K562 (cell line): ENCODE results near the gene AGO3. TPM values are rescaled to one million over a fixed set of nuclear protein-coding genes. Genes with fewer than 3 reads are reported as not detected.

Source experiments
- CBX3 ChIP-seq, 2 experiments: IDR thresholded peaks; 1 replicate in 1 of 2; 2 replicates in 1 of 2; pipeline ENCODE4 v1.6.1; 2012; ENCODE audit warnings: inconsistent platforms in 2 of 2, low read length in 2 of 2, borderline replicate concordance in 1 of 2, control low read depth in 1 of 2
- ETS2 ChIP-seq: IDR thresholded peaks from 2 replicates; pipeline ENCODE4 v1.6.1; 2016; ENCODE audit warnings: borderline replicate concordance, missing genetic modification characterization, mild to moderate bottlenecking, moderate library complexity, missing compliant biosample characterization; ENCODE audit not compliant: poor library complexity, severe bottlenecking
- GTF2A2 ChIP-seq: IDR thresholded peaks from 2 replicates; pipeline ENCODE4 v1.6.1; 2016; ENCODE audit warnings: mild to moderate bottlenecking, missing genetic modification characterization, missing compliant biosample characterization
- GTF2E2 ChIP-seq: fragments of 200-800 bp; sonication (Bioruptor generic); IDR thresholded peaks from 2 replicates; pipeline ENCODE4 v1.6.1; 2016; ENCODE audit warnings: missing genetic modification characterization, missing compliant biosample characterization
- HDAC1 ChIP-seq, 2 experiments: fragments of 450-650 bp; IDR thresholded peaks; 2 replicates each; pipeline ENCODE4 v1.6.1; 2016 to 2017; ENCODE audit warnings: inconsistent platforms in 1 of 2, mild to moderate bottlenecking in 1 of 2, moderate library complexity in 1 of 2
- JUND ChIP-seq, 2 experiments: IDR thresholded peaks; 2 replicates in 1 of 2; 3 replicates in 1 of 2; pipeline ENCODE4 v1.6.1; 2011; ENCODE audit warnings: borderline replicate concordance in 2 of 2, low read depth in 2 of 2, low read length in 2 of 2, improper control_type of control experiment in 1 of 2, missing biosample characterization in 1 of 2, missing genetic modification characterization in 1 of 2, missing genetic modification reagents in 1 of 2
- SIX5 ChIP-seq, 2 experiments: IDR thresholded peaks; 2 replicates each; pipeline ENCODE4 v1.6.1; 2011; ENCODE audit warnings: low read length in 2 of 2, borderline replicate concordance in 1 of 2, low read depth in 1 of 2, mild to moderate bottlenecking in 1 of 2, moderate library complexity in 1 of 2; ENCODE audit not compliant: insufficient read depth in 1 of 2
- TFAM ChIP-seq: fragments of 250-450 bp; sonication (Bioruptor Pico); conservative IDR thresholded peaks from 2 replicates; pipeline ENCODE4 v1.5.0; 2021; ENCODE audit warnings: mild to moderate bottlenecking, moderate library complexity
- ZFP1 ChIP-seq: fragments of 450-650 bp; formaldehyde crosslinking; IDR thresholded peaks from 2 replicates; pipeline ENCODE4 v1.4.0; 2020; ENCODE audit warnings: mild to moderate bottlenecking, mixed read lengths
- ZNF311 ChIP-seq: fragments of 250-450 bp; sonication (Bioruptor Pico); IDR thresholded peaks from 2 replicates; pipeline ENCODE4 v1.4.0; 2020; ENCODE audit warnings: mild to moderate bottlenecking, moderate library complexity
- ZNF347 ChIP-seq: fragments of 450-650 bp; formaldehyde crosslinking; IDR thresholded peaks from 2 replicates; pipeline ENCODE4 v1.4.0; 2020; ENCODE audit warnings: low read depth, mild to moderate bottlenecking, moderate library complexity
- polyA plus RNA-seq, 8 experiments: library from polyadenylated mRNA; depleted of rRNA in 4 of 8; stranded (reverse) in 5 of 8; unstranded in 3 of 8; fragments of >200 nt; fragmentation: Nextera tagmentation in 2 of 8; fragmentation: Illumina TruSeq in 1 of 8; extraction: Ambion mirVana in 2 of 8; extraction: Trizol in 1 of 8; gene quantifications; 2 replicates each; pipeline versions ENCODE4 v1.2.1 to v1.2.3, GENCODE V29; 2011 to 2014; ENCODE audit warnings: inconsistent platforms in 1 of 8, missing spikeins in 1 of 8
- total RNA-seq, 7 experiments: library from RNA; depleted of rRNA in 6 of 7; stranded (reverse); fragments of >200 nt in 6 of 7; fragmentation: Illumina TruSeq in 2 of 7; extraction: Trizol in 2 of 7; gene quantifications; 2 replicates each; pipeline versions ENCODE4 v1.2.1 to v1.2.3, GENCODE V29; 2011 to 2021; ENCODE audit warnings: low replicate concordance in 1 of 7
- TF ChIP-seq, protein P1 (sequence below), 2 experiments: fragments of 450-650 bp in 1 of 2; sonication (generic) in 1 of 2; formaldehyde crosslinking in 1 of 2; IDR thresholded peaks in 1 of 2; conservative IDR thresholded peaks in 1 of 2; 2 replicates each; pipeline versions ENCODE4 v1.6.1 to v1.8.1; 2016 to 2023; ENCODE audit warnings: mild to moderate bottlenecking in 2 of 2, moderate library complexity in 2 of 2, inconsistent platforms in 1 of 2, missing genetic modification reagents in 1 of 2
- TF ChIP-seq, protein P2 (sequence below): fragments of 250-450 bp; sonication (Bioruptor Pico); IDR thresholded peaks from 2 replicates; pipeline ENCODE4 v1.4.0; 2020; ENCODE audit warnings: mild to moderate bottlenecking, moderate library complexity
- TF ChIP-seq, protein P3 (sequence below): fragments of 250-450 bp; sonication (Bioruptor Pico); IDR thresholded peaks from 2 replicates; pipeline ENCODE4 v1.5.1; 2021; ENCODE audit warnings: mild to moderate bottlenecking
- TF ChIP-seq, protein P4 (sequence below), 3 experiments: fragments of 200-800 bp in 1 of 3; sonication (Bioruptor generic) in 1 of 3; sonication (generic) in 1 of 3; formaldehyde crosslinking in 1 of 3; IDR thresholded peaks; 2 replicates each; pipeline versions ENCODE4 v1.6.1 to v1.8.0; 2016 to 2022; ENCODE audit warnings: mild to moderate bottlenecking in 2 of 3, missing compliant biosample characterization in 2 of 3, missing genetic modification characterization in 2 of 3, missing genetic modification reagents in 1 of 3

The AGO3 gene
- total and polyA plus RNA-seq, 9 of the 15 experiments (the other 6 are each of a cell fraction or from before 2014, with no cell fraction given): 4.5 to 41.5 (median 22.7) TPM

DNA sequence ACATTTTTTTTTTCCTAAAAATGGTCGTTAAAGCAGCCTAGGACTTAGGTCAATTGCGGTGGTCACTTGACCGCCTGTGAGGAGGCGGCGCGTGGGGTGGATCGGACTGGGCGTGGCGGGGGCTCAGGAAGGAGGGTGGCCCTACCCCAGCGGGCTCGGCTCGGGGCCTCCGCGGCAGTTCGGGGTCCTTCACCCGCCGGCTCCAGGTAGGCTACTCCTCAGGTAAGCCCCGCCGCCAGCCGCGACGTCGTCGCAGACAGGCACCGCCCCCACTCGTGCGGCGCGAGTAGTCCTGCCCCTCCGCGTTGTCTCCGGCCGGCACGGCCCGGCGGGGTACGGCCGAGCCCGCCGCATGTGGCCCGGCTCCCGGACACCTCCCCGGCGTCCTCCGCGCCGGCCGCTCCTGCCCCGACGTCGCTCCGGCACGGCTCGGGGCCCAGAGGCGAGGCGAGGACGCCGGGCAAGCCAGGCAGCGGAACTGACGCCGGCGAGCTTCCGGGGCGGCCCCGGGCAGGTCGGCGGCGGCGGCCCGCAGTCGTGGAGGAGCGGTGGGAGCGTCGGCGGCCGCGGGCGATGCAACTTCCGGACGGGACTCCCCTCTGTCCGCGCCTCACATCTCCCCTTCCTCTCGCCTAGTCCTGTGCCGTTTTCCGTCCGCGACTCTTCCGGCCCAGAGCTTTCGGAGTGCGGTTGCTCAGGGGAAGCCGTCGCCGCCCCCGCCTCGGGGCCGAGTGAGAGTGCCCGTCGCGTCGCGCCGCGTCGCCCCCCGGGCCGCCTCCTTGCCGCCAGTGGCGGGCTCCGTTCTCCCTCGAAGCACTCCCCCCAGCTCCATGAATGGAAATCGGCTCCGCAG lies at the start of gene AGO3 (continued):
- TF ChIP-seq GTF2E2 (tag): peak; percentile 91
- TF ChIP-seq GTF2A2 (tag): no peak
- TF ChIP-seq TFAM (CRISPR knock-in tag): no peak
- no peak for TF ChIP-seq ETS2 (tag)
- TF ChIP-seq, protein P1, sequence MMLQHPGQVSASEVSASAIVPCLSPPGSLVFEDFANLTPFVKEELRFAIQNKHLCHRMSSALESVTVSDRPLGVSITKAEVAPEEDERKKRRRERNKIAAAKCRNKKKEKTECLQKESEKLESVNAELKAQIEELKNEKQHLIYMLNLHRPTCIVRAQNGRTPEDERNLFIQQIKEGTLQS (IDR thresholded peaks at IDR 0.05): no peak
- TF ChIP-seq, protein P1 (CRISPR knock-in tag; conservative IDR thresholded peaks at IDR 0.05): no peak; the same call in 1 of the 2 replicates
- no peak for TF ChIP-seq CBX3 (IDR thresholded peaks at IDR 0.05; ENCODE audit: borderline replicate concordance in 1 of 2, low read length in 2 of 2)
- TF ChIP-seq ZNF347: no peak
- TF ChIP-seq JUND (IDR thresholded peaks at IDR 0.05; ENCODE audit: borderline replicate concordance, low read depth, low read length): peak; percentile 57
- peak; percentile 32; the same call in 1 of the 3 replicates for TF ChIP-seq JUND (tag; IDR thresholded peaks at IDR 0.05; ENCODE audit: borderline replicate concordance, low read depth, low read length)
- TF ChIP-seq, protein P2, sequence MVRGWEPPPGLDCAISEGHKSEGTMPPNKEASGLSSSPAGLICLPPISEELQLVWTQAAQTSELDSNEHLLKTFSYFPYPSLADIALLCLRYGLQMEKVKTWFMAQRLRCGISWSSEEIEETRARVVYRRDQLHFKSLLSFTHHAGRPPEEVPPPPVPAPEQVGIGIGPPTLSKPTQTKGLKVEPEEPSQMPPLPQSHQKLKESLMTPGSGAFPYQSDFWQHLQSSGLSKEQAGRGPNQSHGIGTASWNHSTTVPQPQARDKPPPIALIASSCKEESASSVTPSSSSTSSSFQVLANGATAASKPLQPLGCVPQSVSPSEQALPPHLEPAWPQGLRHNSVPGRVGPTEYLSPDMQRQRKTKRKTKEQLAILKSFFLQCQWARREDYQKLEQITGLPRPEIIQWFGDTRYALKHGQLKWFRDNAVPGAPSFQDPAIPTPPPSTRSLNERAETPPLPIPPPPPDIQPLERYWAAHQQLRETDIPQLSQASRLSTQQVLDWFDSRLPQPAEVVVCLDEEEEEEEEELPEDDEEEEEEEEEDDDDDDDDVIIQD (CRISPR knock-in tag): no peak
- no peak for TF ChIP-seq ZFP1 (CRISPR knock-in tag)
- peak in 1 of 2 experiments; percentile 74; a peak in 2 of 4 replicates for TF ChIP-seq HDAC1 (IDR thresholded peaks at IDR 0.05)
- TF ChIP-seq, protein P3, sequence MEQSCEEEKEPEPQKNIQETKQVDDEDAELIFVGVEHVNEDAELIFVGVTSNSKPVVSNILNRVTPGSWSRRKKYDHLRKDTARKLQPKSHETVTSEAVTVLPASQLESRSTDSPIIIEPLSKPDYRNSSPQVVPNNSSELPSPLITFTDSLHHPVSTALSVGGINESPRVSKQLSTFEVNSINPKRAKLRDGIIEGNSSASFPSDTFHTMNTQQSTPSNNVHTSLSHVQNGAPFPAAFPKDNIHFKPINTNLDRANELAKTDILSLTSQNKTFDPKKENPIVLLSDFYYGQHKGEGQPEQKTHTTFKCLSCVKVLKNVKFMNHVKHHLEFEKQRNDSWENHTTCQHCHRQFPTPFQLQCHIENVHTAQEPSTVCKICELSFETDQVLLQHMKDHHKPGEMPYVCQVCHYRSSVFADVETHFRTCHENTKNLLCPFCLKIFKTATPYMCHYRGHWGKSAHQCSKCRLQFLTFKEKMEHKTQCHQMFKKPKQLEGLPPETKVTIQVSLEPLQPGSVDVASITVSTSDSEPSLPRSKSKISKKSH: peak; percentile 7; the same call in 1 of the 2 replicates
- TF ChIP-seq ZNF311 (CRISPR knock-in tag): no peak
- TF ChIP-seq, protein P4, sequence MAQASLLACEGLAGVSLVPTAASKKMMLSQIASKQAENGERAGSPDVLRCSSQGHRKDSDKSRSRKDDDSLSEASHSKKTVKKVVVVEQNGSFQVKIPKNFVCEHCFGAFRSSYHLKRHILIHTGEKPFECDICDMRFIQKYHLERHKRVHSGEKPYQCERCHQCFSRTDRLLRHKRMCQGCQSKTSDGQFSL (CRISPR knock-in tag; IDR thresholded peaks at IDR 0.05): peak; percentile 73
- TF ChIP-seq, protein P4 (tag; IDR thresholded peaks at IDR 0.05): no peak
- peak; percentile 28 to 58; a peak in 3 of 4 replicates for TF ChIP-seq SIX5 (IDR thresholded peaks at IDR 0.05; ENCODE audit: borderline replicate concordance in 1 of 2, insufficient read depth in 1 of 2, low read depth in 1 of 2, low read length in 2 of 2)
